Mesenchymal stem cell (in vitro differentiated cells and primary cell): ENCODE data around the gene KAT2A.

Source experiments
- DNase-seq: peaks from one replicate; pipeline ENCODE4 v3.0.0-alpha.2; 2013
- H2AFZ ChIP-seq: one replicate; pipeline ENCODE4 v1.6.1; 2013; ENCODE audit warnings: low read depth, mild to moderate bottlenecking, control low read depth, inconsistent platforms, low read length, moderate library complexity
- H2AK5ac ChIP-seq: 2 replicates; pipeline ENCODE4 v1.6.1; 2013; ENCODE audit warnings: low read length, moderate library complexity, mild to moderate bottlenecking, inconsistent platforms; ENCODE audit not compliant: severe bottlenecking
- H2BK120ac ChIP-seq: one replicate; pipeline ENCODE4 v1.6.1; 2013; ENCODE audit warnings: low read depth, mild to moderate bottlenecking, inconsistent platforms, low read length, moderate library complexity
- H2BK12ac ChIP-seq, 2 experiments: one replicate each; pipeline ENCODE4 v1.6.1; 2013; ENCODE audit warnings: inconsistent platforms in 2 of 2, low read length in 2 of 2, mild to moderate bottlenecking in 2 of 2, moderate library complexity in 2 of 2, control low read depth in 1 of 2
- H2BK15ac ChIP-seq: one replicate; pipeline ENCODE4 v1.6.1; 2013; ENCODE audit warnings: mild to moderate bottlenecking, low read depth, inconsistent platforms; ENCODE audit not compliant: poor library complexity, severe bottlenecking
- H2BK5ac ChIP-seq: 2 replicates; pipeline ENCODE4 v1.6.1; 2013; ENCODE audit warnings: low read depth, mild to moderate bottlenecking, low read length, control low read depth, inconsistent platforms; ENCODE audit not compliant: poor library complexity, severe bottlenecking
- H3K14ac ChIP-seq, 2 experiments: one replicate each; pipeline ENCODE4 v1.6.1; 2013; ENCODE audit warnings: inconsistent platforms in 2 of 2, low read length in 2 of 2, control low read depth in 1 of 2, mild to moderate bottlenecking in 1 of 2, moderate library complexity in 1 of 2
- H3K18ac ChIP-seq, 2 experiments: one replicate each; pipeline ENCODE4 v1.6.1; 2013; ENCODE audit warnings: inconsistent platforms in 2 of 2, low read length in 2 of 2, control low read depth in 1 of 2, low read depth in 1 of 2, mild to moderate bottlenecking in 1 of 2
- H3K23ac ChIP-seq, 2 experiments: one replicate each; pipeline ENCODE4 v1.6.1; 2013; ENCODE audit warnings: inconsistent platforms in 2 of 2, low read length in 2 of 2, mild to moderate bottlenecking in 2 of 2, moderate library complexity in 2 of 2, control low read depth in 1 of 2
- H3K27ac ChIP-seq: 2 replicates; pipeline ENCODE4 v1.5.1; 2013; ENCODE audit warnings: mild to moderate bottlenecking, moderate library complexity, low read length, control low read depth, inconsistent platforms; ENCODE audit not compliant: poor library complexity, severe bottlenecking
- H3K27me3 ChIP-seq, 2 experiments: 2 replicates each; pipeline versions ENCODE4 v1.6.1 to v1.7.0; 2013; ENCODE audit warnings: low read length in 2 of 2, mild to moderate bottlenecking in 2 of 2, moderate library complexity in 2 of 2, control low read depth in 1 of 2, inconsistent platforms in 1 of 2; ENCODE audit not compliant: control insufficient read depth in 1 of 2, insufficient read depth in 1 of 2
- H3K36me3 ChIP-seq, 2 experiments: 2 replicates each; pipeline versions ENCODE4 v1.6.1 to v1.7.0; 2013; ENCODE audit warnings: low read length in 2 of 2, control low read depth in 1 of 2, inconsistent platforms in 1 of 2, low read depth in 1 of 2, mild to moderate bottlenecking in 1 of 2; ENCODE audit not compliant: insufficient read depth in 2 of 2, control insufficient read depth in 1 of 2
- H3K4ac ChIP-seq, 2 experiments: one replicate each; pipeline ENCODE4 v1.6.1; 2013; ENCODE audit warnings: inconsistent platforms in 2 of 2, low read length in 2 of 2, mild to moderate bottlenecking in 2 of 2, moderate library complexity in 2 of 2, control low read depth in 1 of 2, low read depth in 1 of 2
- H3K4me1 ChIP-seq: 2 replicates; pipeline ENCODE4 v1.6.1; 2013; ENCODE audit warnings: low read depth, low read length, control low read depth; ENCODE audit not compliant: control insufficient read depth, insufficient read depth
- H3K4me2 ChIP-seq: 2 replicates; pipeline ENCODE4 v1.6.1; 2013; ENCODE audit warnings: low read length, mild to moderate bottlenecking, inconsistent platforms; ENCODE audit not compliant: poor library complexity, severe bottlenecking
- H3K4me3 ChIP-seq, 2 experiments: 2 replicates each; pipeline versions ENCODE4 v1.5.1 to v1.7.0; 2013; ENCODE audit warnings: low read length in 2 of 2, mild to moderate bottlenecking in 2 of 2, control low read depth in 1 of 2, low read depth in 1 of 2; ENCODE audit not compliant: insufficient read depth in 1 of 2
- H3K79me1 ChIP-seq: replicated peaks from 2 replicates; pipeline ENCODE4 v1.6.1; 2013; ENCODE audit warnings: mild to moderate bottlenecking, control low read depth, low read length, inconsistent platforms; ENCODE audit not compliant: poor library complexity, severe bottlenecking
- H3K9ac ChIP-seq: 2 replicates; pipeline ENCODE4 v1.7.0; 2013; ENCODE audit warnings: mild to moderate bottlenecking, low read length, moderate library complexity
- H3K9me3 ChIP-seq: 2 replicates; pipeline ENCODE4 v1.7.0; 2013; ENCODE audit warnings: mild to moderate bottlenecking, low read length; ENCODE audit not compliant: control insufficient read depth
- H4K8ac ChIP-seq: one replicate; pipeline ENCODE4 v1.6.1; 2013; ENCODE audit warnings: inconsistent platforms, mild to moderate bottlenecking, low read length, moderate library complexity
- H4K91ac ChIP-seq: one replicate; pipeline ENCODE4 v1.6.1; 2013; ENCODE audit warnings: mild to moderate bottlenecking, low read length, inconsistent platforms
- WGBS: methylation state at CpG from one replicate; pipeline ENCODE4 v1.1.7; 2013; ENCODE audit warnings: mixed read lengths; 5-methylcytosine and 5-hydroxymethylcytosine counted together

KAT2A gene

GRCh38 chr17:42120161-42120769 is 902 bp downstream of the KAT2A start:
- Histone ChIP-seq H3K79me1 (peaks cover 9% of the 10 kb centered on the region), H3K23ac (peak overlapping the region in 1 of 2 experiments; percentile 15), H4K8ac (no peak overlapping the region), H2AFZ (no peak overlapping the region), H3K27me3 (no peaks in the 10 kb centered on the region), H3K4me2 (peak overlapping the region; percentile 62), H3K4me3 (peak overlapping the region in 1 of 2 experiments; percentile 75), H3K9ac (peak overlapping the region; percentile 59), H2BK5ac (no peak overlapping the region), H3K27ac (no peak overlapping the region), H3K14ac (no peak overlapping the region), H2BK12ac (no peak overlapping the region), H3K36me3 (peaks cover 41 to 64% of the 10 kb centered on the region in 2 experiments), H2BK120ac (peak overlapping the region; percentile 11), H3K4ac (peak overlapping the region in 1 of 2 experiments; percentile 22), H3K9me3 (no peaks in the 10 kb centered on the region), H3K4me1 (peaks cover 8% of the 10 kb centered on the region), H2AK5ac (no peak overlapping the region), H2BK15ac (no peak overlapping the region), H3K18ac (no peak overlapping the region), H4K91ac (no peak overlapping the region)
- 70% methylated on average over 7 of the region's 7 CpGs for WGBS
- DNase-seq, result no peak

GRCh38 chr17:42119301-42119700 is 1.9 kb downstream of the KAT2A start:
- H3K27ac ChIP-seq, result no peak overlapping the region
- peaks cover 9% of the 10 kb centered on the region for H3K79me1 ChIP-seq
- no peak overlapping the region for H3K4ac ChIP-seq
- H2AFZ ChIP-seq, result no peak overlapping the region
- no peaks in the 10 kb centered on the region for H3K9me3 ChIP-seq
- no peak overlapping the region for H2BK5ac ChIP-seq
- no peak overlapping the region for H4K8ac ChIP-seq
- no peaks in the 10 kb centered on the region for H3K27me3 ChIP-seq
- H2BK12ac ChIP-seq, result no peak overlapping the region
- no peak overlapping the region for H3K4me2 ChIP-seq
- no peak overlapping the region for H2BK120ac ChIP-seq
- WGBS, result 96% methylated on average over 18 of the region's 18 CpGs
- H3K36me3 ChIP-seq, result peaks cover 40 to 66% of the 10 kb centered on the region in 2 experiments
- H2AK5ac ChIP-seq, result no peak overlapping the region
- H2BK15ac ChIP-seq, result no peak overlapping the region
- no peak overlapping the region for H3K4me3 ChIP-seq
- H4K91ac ChIP-seq, result no peak overlapping the region
- peaks cover 8% of the 10 kb centered on the region for H3K4me1 ChIP-seq
- no peak overlapping the region for H3K14ac ChIP-seq
- no peak overlapping the region for H3K23ac ChIP-seq
- no peak overlapping the region for H3K18ac ChIP-seq
- no peak overlapping the region for H3K9ac ChIP-seq
- DNase-seq, result no peak

GRCh38 chr17:42118545-42118944 is 2.6 kb downstream of the KAT2A start:
- no peak overlapping the region for H2BK5ac ChIP-seq
- 100% methylated on average over 2 of the region's 2 CpGs for WGBS
- no peak overlapping the region for H3K18ac ChIP-seq
- H3K9me3 ChIP-seq, result no peaks in the 10 kb centered on the region
- no peak overlapping the region for H3K4me2 ChIP-seq
- H2AFZ ChIP-seq, result no peak overlapping the region
- no peak overlapping the region for H3K9ac ChIP-seq
- H3K14ac ChIP-seq, result no peak overlapping the region
- no peak overlapping the region for H3K4me3 ChIP-seq
- H3K27ac ChIP-seq, result no peak overlapping the region
- DNase-seq, result peak; percentile 37
- H2BK15ac ChIP-seq, result no peak overlapping the region
- H3K4me1 ChIP-seq, result peaks cover 8% of the 10 kb centered on the region
- peaks cover 9% of the 10 kb centered on the region for H3K79me1 ChIP-seq
- no peak overlapping the region for H4K8ac ChIP-seq
- no peak overlapping the region for H4K91ac ChIP-seq
- no peak overlapping the region for H2BK120ac ChIP-seq
- no peak overlapping the region for H3K4ac ChIP-seq
- H2AK5ac ChIP-seq, result no peak overlapping the region
- H3K23ac ChIP-seq, result no peak overlapping the region
- H3K36me3 ChIP-seq, result peaks cover 42 to 72% of the 10 kb centered on the region in 2 experiments
- no peak overlapping the region for H2BK12ac ChIP-seq
- no peaks in the 10 kb centered on the region for H3K27me3 ChIP-seq

GRCh38 chr17:42118126-42118510 is 3.0 kb downstream of the KAT2A start:
- H2BK15ac ChIP-seq, result no peak overlapping the region
- H3K14ac ChIP-seq, result no peak overlapping the region
- 90% methylated on average over 4 of the region's 4 CpGs for WGBS
- no peak overlapping the region for H3K4me3 ChIP-seq
- no peak overlapping the region for H2BK5ac ChIP-seq
- DNase-seq, result no peak
- peaks cover 8% of the 10 kb centered on the region for H3K4me1 ChIP-seq
- no peak overlapping the region for H2BK120ac ChIP-seq
- no peak overlapping the region for H2BK12ac ChIP-seq
- H3K4ac ChIP-seq, result peak overlapping the region in 1 of 2 experiments; percentile 6
- no peak overlapping the region for H2AFZ ChIP-seq
- peaks cover 9% of the 10 kb centered on the region for H3K79me1 ChIP-seq
- H3K36me3 ChIP-seq, result peaks cover 42 to 73% of the 10 kb centered on the region in 2 experiments
- no peaks in the 10 kb centered on the region for H3K9me3 ChIP-seq
- no peak overlapping the region for H4K8ac ChIP-seq
- no peak overlapping the region for H3K4me2 ChIP-seq
- H3K9ac ChIP-seq, result no peak overlapping the region
- H3K27ac ChIP-seq, result no peak overlapping the region
- no peak overlapping the region for H3K18ac ChIP-seq
- no peak overlapping the region for H2AK5ac ChIP-seq
- H3K27me3 ChIP-seq, result no peaks in the 10 kb centered on the region
- no peak overlapping the region for H4K91ac ChIP-seq
- H3K23ac ChIP-seq, result no peak overlapping the region
